ENCODE results near the gene REM1.
"Not testable (repeated sequence)": the region's sequence is repeated elsewhere in the genome, so short reads cannot be mapped to it uniquely, and the experiment has no call there.

REM1 gene

GRCh38 chr20:31484001-31484400 is 8.9 kb downstream of the REM1 start:
- no peak for DNase-seq

- no peak for DNase-seq
Measured at GRCh38 chr20:31485450-31486339, 10.6 kb downstream of the REM1 start.

GRCh38 chr20:31488115-31488514 is 13.0 kb downstream of the REM1 start:
- no peak for DNase-seq

- no peak for DNase-seq
Measured at GRCh38 chr20:31489152-31489551, 14.1 kb downstream of the REM1 start.

- DNase-seq: no peak
Measured at GRCh38 chr20:31490752-31491151, 15.7 kb downstream of the REM1 start.

- no peak for DNase-seq
Measured at GRCh38 chr20:31494131-31494530, 19.0 kb downstream of the REM1 start.

- DNase-seq: peak in 1 of 51 donors; percentile 8
Measured at GRCh38 chr20:31496761-31497295, 21.7 kb downstream of the REM1 start.

GRCh38 chr20:31497838-31498540 is 22.9 kb downstream of the REM1 start:
- DNase-seq: no peak

- DNase-seq: no peak
Measured at GRCh38 chr20:31500527-31500926, 25.4 kb downstream of the REM1 start.

GRCh38 chr20:31502884-31503673 is 28.0 kb downstream of the REM1 start:
- DNase-seq: peak in 50 of 51 donors; percentile 5 to 84 (median 52)

GRCh38 chr20:31505903-31506302 is 30.8 kb downstream of the REM1 start:
- no peak for DNase-seq

- no peak for DNase-seq
Measured at GRCh38 chr20:31508517-31509244, 33.6 kb downstream of the REM1 start.

- peak; percentile 31 to 92 (median 82) for DNase-seq
Measured at GRCh38 chr20:31514154-31515071, 39.3 kb downstream of the REM1 start, which contains the start of gene HM13. Gene HM13 (plus strand): TSS chr20:31514442. CDS start chr20:31514552, 110 bp downstream.

- DNase-seq: no peak
Measured at GRCh38 chr20:31515072-31515774, 40.1 kb downstream of the REM1 start.

GRCh38 chr20:31515775-31516107 is 40.7 kb downstream of the REM1 start:
- DNase-seq: no peak

- DNase-seq: no peak
Measured at GRCh38 chr20:31516166-31516565, 41.1 kb downstream of the REM1 start.

GRCh38 chr20:31516651-31517050 is 41.6 kb downstream of the REM1 start:
- no peak for DNase-seq

GRCh38 chr20:31517373-31517772 is 42.3 kb downstream of the REM1 start:
- DNase-seq: peak in 3 of 51 donors; percentile 5 to 10 (median 8)

- not testable (repeated sequence) for DNase-seq
Measured at GRCh38 chr20:31521267-31521666, 46.2 kb downstream of the REM1 start.
